ENCODE results near the gene PTPN14.

The PTPN14 gene

DNA sequence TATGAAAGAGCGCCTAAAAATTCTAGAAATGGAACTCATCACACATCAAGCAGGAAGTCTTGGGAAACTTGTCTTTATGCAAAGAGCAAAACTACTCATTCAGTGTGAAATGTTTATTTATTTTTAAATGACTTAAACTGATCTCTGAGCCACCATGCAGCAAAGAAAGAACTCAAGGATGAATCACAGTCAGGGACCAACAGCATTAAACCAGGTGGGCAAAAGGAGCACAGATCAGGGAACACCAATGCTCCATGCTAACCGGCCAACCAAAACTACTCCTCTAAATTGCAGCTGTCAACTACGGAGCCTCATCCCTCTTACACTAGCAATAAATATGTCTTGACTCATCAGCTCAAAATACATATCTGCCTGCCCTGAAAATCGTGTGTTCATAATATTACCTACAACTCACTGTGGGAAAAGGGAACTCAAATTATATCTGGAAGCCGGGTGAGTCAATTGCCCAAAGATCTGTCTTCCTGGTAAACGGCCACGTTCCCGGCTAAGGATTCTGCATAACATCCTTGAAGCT is 129.2 kb downstream of the PTPN14 start:
- Histone ChIP-seq H3K9ac (ENCODE audit: low read depth, low read length, poor library complexity, severe bottlenecking) (no peak overlapping the region), H3K4me2 (ENCODE audit: low read depth, low read length, poor library complexity, severe bottlenecking) (no peak overlapping the region), H3K4me3 (ENCODE audit: low read length, poor library complexity, severe bottlenecking) (no peak overlapping the region), H3K79me2 (ENCODE audit: insufficient read depth, low read length) (no peaks in the 10 kb centered on the region), H3K9me3 (ENCODE audit: insufficient read depth, low read depth, low read length) (no peaks in the 10 kb centered on the region), H3K27me3 (ENCODE audit: insufficient read depth, low read length, poor library complexity, severe bottlenecking) (no peaks in the 10 kb centered on the region), H3K36me3 (ENCODE audit: insufficient read depth, low read length) (no peaks in the 10 kb centered on the region), H3K4me1 (ENCODE audit: insufficient read depth, low read length, poor library complexity, severe bottlenecking) (peaks cover 50% of the 10 kb centered on the region), H3F3A (ENCODE audit: low read depth) (no peaks in the 10 kb centered on the region; the same call in 1 of the 2 replicates), H3K9me2 (replicated peaks; ENCODE audit: low read depth, low read length) (no peaks in the 10 kb centered on the region), H4K20me1 (ENCODE audit: insufficient read depth, low read length, poor library complexity, severe bottlenecking) (no peaks in the 10 kb centered on the region), H2AFZ (ENCODE audit: low read length) (no peak overlapping the region)
- TF ChIP-seq EZH2phosphoT487 (IDR thresholded peaks at IDR 0.05; ENCODE audit: borderline replicate concordance) = no peak
- TF ChIP-seq, protein P1, sequence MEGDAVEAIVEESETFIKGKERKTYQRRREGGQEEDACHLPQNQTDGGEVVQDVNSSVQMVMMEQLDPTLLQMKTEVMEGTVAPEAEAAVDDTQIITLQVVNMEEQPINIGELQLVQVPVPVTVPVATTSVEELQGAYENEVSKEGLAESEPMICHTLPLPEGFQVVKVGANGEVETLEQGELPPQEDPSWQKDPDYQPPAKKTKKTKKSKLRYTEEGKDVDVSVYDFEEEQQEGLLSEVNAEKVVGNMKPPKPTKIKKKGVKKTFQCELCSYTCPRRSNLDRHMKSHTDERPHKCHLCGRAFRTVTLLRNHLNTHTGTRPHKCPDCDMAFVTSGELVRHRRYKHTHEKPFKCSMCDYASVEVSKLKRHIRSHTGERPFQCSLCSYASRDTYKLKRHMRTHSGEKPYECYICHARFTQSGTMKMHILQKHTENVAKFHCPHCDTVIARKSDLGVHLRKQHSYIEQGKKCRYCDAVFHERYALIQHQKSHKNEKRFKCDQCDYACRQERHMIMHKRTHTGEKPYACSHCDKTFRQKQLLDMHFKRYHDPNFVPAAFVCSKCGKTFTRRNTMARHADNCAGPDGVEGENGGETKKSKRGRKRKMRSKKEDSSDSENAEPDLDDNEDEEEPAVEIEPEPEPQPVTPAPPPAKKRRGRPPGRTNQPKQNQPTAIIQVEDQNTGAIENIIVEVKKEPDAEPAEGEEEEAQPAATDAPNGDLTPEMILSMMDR (conservative IDR thresholded peaks at IDR 0.05; ENCODE audit: low read length) = no peak

DNA sequence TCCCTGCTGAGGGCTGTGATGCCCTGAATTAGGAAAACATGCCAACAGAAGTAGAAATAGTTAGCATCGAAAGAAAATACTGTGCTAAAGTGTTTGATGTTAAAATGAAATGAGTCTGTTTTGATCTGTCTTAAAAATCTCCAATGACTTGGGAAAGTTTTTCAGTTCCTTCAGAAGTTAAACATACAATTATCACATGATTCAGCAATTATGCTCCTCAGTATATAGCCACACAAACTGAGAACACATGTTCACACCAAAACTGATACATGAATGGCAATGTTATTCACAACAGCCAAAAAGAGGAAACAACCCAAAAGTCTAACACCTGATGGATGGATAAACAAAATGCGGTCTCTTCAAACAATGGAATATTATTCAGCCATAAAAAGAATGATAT is 130.6 kb downstream of the PTPN14 start:
- Histone ChIP-seq H3K4me2 (ENCODE audit: low read depth, low read length, poor library complexity, severe bottlenecking) (no peak overlapping the region), H4K20me1 (ENCODE audit: insufficient read depth, low read length, poor library complexity, severe bottlenecking) (no peaks in the 10 kb centered on the region)

DNA sequence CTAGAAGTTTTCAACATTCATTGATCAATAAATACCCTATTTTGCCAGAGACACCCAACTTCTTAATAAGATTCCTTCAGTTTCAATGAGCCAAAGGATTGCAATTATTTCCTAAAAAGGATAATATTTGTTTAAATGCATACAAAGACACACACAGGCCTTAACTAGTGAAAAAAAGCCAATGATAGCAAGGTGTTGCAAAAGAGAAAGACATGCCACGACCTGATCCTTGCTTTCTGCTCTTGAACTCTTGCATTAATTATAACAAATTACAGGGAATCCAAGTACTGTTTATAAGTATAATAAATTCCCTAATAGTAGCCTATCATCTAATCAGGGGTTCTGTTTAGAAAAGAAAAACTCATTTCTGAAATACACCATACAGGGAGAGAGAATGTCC is 131.1 kb downstream of the PTPN14 start:
- TF ChIP-seq EZH2phosphoT487 (IDR thresholded peaks at IDR 0.05; ENCODE audit: borderline replicate concordance) = no peak
- TF ChIP-seq, protein P1 (conservative IDR thresholded peaks at IDR 0.05; ENCODE audit: low read length) = no peak
- Histone ChIP-seq H2AFZ (ENCODE audit: low read length) (no peak overlapping the region), H3K9me3 (ENCODE audit: insufficient read depth, low read depth, low read length) (no peaks in the 10 kb centered on the region), H3K79me2 (ENCODE audit: insufficient read depth, low read length) (no peaks in the 10 kb centered on the region), H3K4me1 (ENCODE audit: insufficient read depth, low read length, poor library complexity, severe bottlenecking) (peaks cover 38% of the 10 kb centered on the region), H3F3A (ENCODE audit: low read depth) (no peaks in the 10 kb centered on the region), H3K4me3 (ENCODE audit: low read length, poor library complexity, severe bottlenecking) (no peak overlapping the region), H3K9ac (ENCODE audit: low read depth, low read length, poor library complexity, severe bottlenecking) (no peak overlapping the region), H3K4me2 (ENCODE audit: low read depth, low read length, poor library complexity, severe bottlenecking) (no peak overlapping the region), H3K36me3 (ENCODE audit: insufficient read depth, low read length) (no peaks in the 10 kb centered on the region), H3K9me2 (replicated peaks; ENCODE audit: low read depth, low read length) (no peaks in the 10 kb centered on the region), H4K20me1 (ENCODE audit: insufficient read depth, low read length, poor library complexity, severe bottlenecking) (no peaks in the 10 kb centered on the region), H3K27me3 (ENCODE audit: insufficient read depth, low read length, poor library complexity, severe bottlenecking) (no peaks in the 10 kb centered on the region)

More for the DNA sequence above, 130.6 kb downstream of the PTPN14 start:
- Histone ChIP-seq H3K9me3 (ENCODE audit: insufficient read depth, low read depth, low read length) (no peaks in the 10 kb centered on the region), H3K9me2 (replicated peaks; ENCODE audit: low read depth, low read length) (no peaks in the 10 kb centered on the region), H3K79me2 (ENCODE audit: insufficient read depth, low read length) (no peaks in the 10 kb centered on the region), H3K27me3 (ENCODE audit: insufficient read depth, low read length, poor library complexity, severe bottlenecking) (no peaks in the 10 kb centered on the region), H3K4me3 (ENCODE audit: low read length, poor library complexity, severe bottlenecking) (no peak overlapping the region), H3K4me1 (ENCODE audit: insufficient read depth, low read length, poor library complexity, severe bottlenecking) (peaks cover 43% of the 10 kb centered on the region), H2AFZ (ENCODE audit: low read length) (no peak overlapping the region), H3F3A (ENCODE audit: low read depth) (no peaks in the 10 kb centered on the region), H3K9ac (ENCODE audit: low read depth, low read length, poor library complexity, severe bottlenecking) (no peak overlapping the region), H3K36me3 (ENCODE audit: insufficient read depth, low read length) (no peaks in the 10 kb centered on the region)
- TF ChIP-seq, protein P1 (conservative IDR thresholded peaks at IDR 0.05; ENCODE audit: low read length) = no peak
- TF ChIP-seq EZH2phosphoT487 (IDR thresholded peaks at IDR 0.05; ENCODE audit: borderline replicate concordance) = no peak
